Measurements from ENCODE around the gene MED25. TPM values are rescaled to one million over a fixed set of nuclear protein-coding genes. Genes with fewer than 3 reads are reported as not detected.

MED25 gene
- total RNA-seq, 1 donor from 2014 or later = 40.1 TPM

GRCh38 chr19:49798574-49798973 is 19.5 kb upstream of the MED25 start:
- Mint-ChIP-seq H3K27me3 (ENCODE audit: low read depth) (no peaks in the 10 kb centered on the region), H3K4me3 (ENCODE audit: unreplicated experiment) (no peak overlapping the region), H3K4me1 (ENCODE audit: low read depth) (peaks cover 8% of the 10 kb centered on the region), H3K27ac (ENCODE audit: unreplicated experiment) (no peak overlapping the region), H3K9me3 (ENCODE audit: low read depth) (no peaks in the 10 kb centered on the region), H3K36me3 (ENCODE audit: low read depth) (peaks cover 38% of the 10 kb centered on the region)
- no peak for TF ChIP-seq CTCF (IDR thresholded peaks at IDR 0.05)
- no peak for DNase-seq (ENCODE audit: low spot score)

- Mint-ChIP-seq H3K27ac (ENCODE audit: unreplicated experiment) (no peak overlapping the region), H3K36me3 (ENCODE audit: low read depth) (peaks cover 38% of the 10 kb centered on the region), H3K27me3 (ENCODE audit: low read depth) (no peaks in the 10 kb centered on the region), H3K9me3 (ENCODE audit: low read depth) (no peaks in the 10 kb centered on the region), H3K4me3 (ENCODE audit: unreplicated experiment) (no peak overlapping the region), H3K4me1 (ENCODE audit: low read depth) (peaks cover 8% of the 10 kb centered on the region)
- no peak for TF ChIP-seq CTCF (IDR thresholded peaks at IDR 0.05)
- DNase-seq (ENCODE audit: low spot score) = no peak
Observed at GRCh38 chr19:49799271-49799797, 18.8 kb upstream of the MED25 start.

- Mint-ChIP-seq H3K27ac (ENCODE audit: unreplicated experiment) (no peak overlapping the region), H3K9me3 (ENCODE audit: low read depth) (no peaks in the 10 kb centered on the region), H3K4me3 (ENCODE audit: unreplicated experiment) (no peak overlapping the region)
Observed at GRCh38 chr19:49799798-49800376, 18.2 kb upstream of the MED25 start.

GRCh38 chr19:49800771-49801170 is 17.3 kb upstream of the MED25 start:
- TF ChIP-seq CTCF (IDR thresholded peaks at IDR 0.05) = no peak
- Mint-ChIP-seq H3K27ac (ENCODE audit: unreplicated experiment) (no peak overlapping the region), H3K9me3 (ENCODE audit: low read depth) (no peaks in the 10 kb centered on the region), H3K27me3 (ENCODE audit: low read depth) (no peaks in the 10 kb centered on the region), H3K4me1 (ENCODE audit: low read depth) (peaks cover 8% of the 10 kb centered on the region), H3K4me3 (ENCODE audit: unreplicated experiment) (no peak overlapping the region), H3K36me3 (ENCODE audit: low read depth) (peaks cover 34% of the 10 kb centered on the region)
- no peak for DNase-seq (ENCODE audit: low spot score)

More at GRCh38 chr19:49799798-49800376, 18.2 kb upstream of the MED25 start:
- TF ChIP-seq CTCF (IDR thresholded peaks at IDR 0.05) = peak; percentile 34
- peaks cover 8% of the 10 kb centered on the region for H3K4me1 Mint-ChIP-seq (ENCODE audit: low read depth)
- peaks cover 38% of the 10 kb centered on the region for H3K36me3 Mint-ChIP-seq (ENCODE audit: low read depth)
- no peaks in the 10 kb centered on the region for H3K27me3 Mint-ChIP-seq (ENCODE audit: low read depth)
- DNase-seq (ENCODE audit: low spot score) = no peak

GRCh38 chr19:49801401-49801888 is 16.6 kb upstream of the MED25 start:
- H3K27ac Mint-ChIP-seq (ENCODE audit: unreplicated experiment) = no peak overlapping the region

More at GRCh38 chr19:49801401-49801888, 16.6 kb upstream of the MED25 start:
- peaks cover 8% of the 10 kb centered on the region for H3K4me1 Mint-ChIP-seq (ENCODE audit: low read depth)
- peaks cover 37% of the 10 kb centered on the region for H3K36me3 Mint-ChIP-seq (ENCODE audit: low read depth)
- no peaks in the 10 kb centered on the region for H3K27me3 Mint-ChIP-seq (ENCODE audit: low read depth)
- DNase-seq (ENCODE audit: low spot score) = no peak
- H3K4me3 Mint-ChIP-seq (ENCODE audit: unreplicated experiment) = no peak overlapping the region
- no peaks in the 10 kb centered on the region for H3K9me3 Mint-ChIP-seq (ENCODE audit: low read depth)
- no peak for TF ChIP-seq CTCF (IDR thresholded peaks at IDR 0.05)
